Stimulated activated CD8-positive, alpha-beta memory T cell treated with anti-CD3 and anti-CD28 coated beads, Interleukin-12 subunit alpha, Interleukin-12 subunit beta, amount 100 ng/mL, for 24 hours (primary cell): ENCODE measurements around the gene FAM43B.
A peak's percentile ranks its signal among the peaks of the same experiment; 100 is the strongest.

Experiments used
- DNase-seq: peaks from one replicate; pipeline ENCODE4 v3.0.0-alpha.2; 2020; ENCODE audit errors: extremely low read depth

Gene FAM43B

GRCh38 chr1:20552728-20553445 lies 514 bp downstream of the FAM43B start:
- no peak for DNase-seq

GRCh38 chr1:20555025-20555757 lies 2.8 kb downstream of the FAM43B start:
- no peak for DNase-seq

- DNase-seq: no peak
These were observed 3.4 kb downstream of the FAM43B start for GRCh38 chr1:20555758-20556120.

GRCh38 chr1:20558191-20558590 lies 5.8 kb downstream of the FAM43B start:
- no peak for DNase-seq

- no peak for DNase-seq
These were observed 8.6 kb downstream of the FAM43B start for GRCh38 chr1:20560966-20561365.

GRCh38 chr1:20565234-20565633 lies 12.9 kb downstream of the FAM43B start:
- no peak for DNase-seq

GRCh38 chr1:20569523-20570098 lies 17.2 kb downstream of the FAM43B start:
- DNase-seq: no peak

GRCh38 chr1:20571427-20571826 lies 19.1 kb downstream of the FAM43B start:
- DNase-seq: no peak

GRCh38 chr1:20573987-20574386 lies 21.6 kb downstream of the FAM43B start:
- DNase-seq: no peak

- DNase-seq: peak; percentile 8
These were observed 22.5 kb downstream of the FAM43B start for GRCh38 chr1:20574686-20575540.

- DNase-seq: no peak
These were observed 23.4 kb downstream of the FAM43B start for GRCh38 chr1:20575541-20576336.

GRCh38 chr1:20578062-20578461 lies 25.7 kb downstream of the FAM43B start:
- no peak for DNase-seq

- no peak for DNase-seq
These were observed 26.5 kb downstream of the FAM43B start for GRCh38 chr1:20578721-20579395.

GRCh38 chr1:20584890-20585289 lies 32.5 kb downstream of the FAM43B start:
- no peak for DNase-seq

GRCh38 chr1:20586953-20587660 lies 34.7 kb downstream of the FAM43B start:
- no peak for DNase-seq

GRCh38 chr1:20587661-20588053 lies 35.3 kb downstream of the FAM43B start:
- no peak for DNase-seq

- no peak for DNase-seq
These were observed 36.4 kb downstream of the FAM43B start, which contains the start of gene CDA for GRCh38 chr1:20588634-20589225. CDA (plus strand) TSS chr1:20589097; CDS start chr1:20589130, 33 bp downstream.

GRCh38 chr1:20589331-20590278 lies 37.2 kb downstream of the FAM43B start:
- no peak for DNase-seq
